HG02884 (cell line): ENCODE measurements around the gene GPX3.

Experiments
- ATAC-seq: cut with Tn5 transposase; IDR thresholded peaks from one replicate; pipeline ENCODE4 v1.9.1; 2021; ENCODE audit warnings: mild to moderate bottlenecking, moderate library complexity; ENCODE audit not compliant: unreplicated experiment

The GPX3 gene

GRCh38 chr5:151012862-151013261, 7.5 kb upstream of the GPX3 start:
- no peak for ATAC-seq

- ATAC-seq: no peak
Measured at GRCh38 chr5:151014680-151015343, 5.6 kb upstream of the GPX3 start.

DNA sequence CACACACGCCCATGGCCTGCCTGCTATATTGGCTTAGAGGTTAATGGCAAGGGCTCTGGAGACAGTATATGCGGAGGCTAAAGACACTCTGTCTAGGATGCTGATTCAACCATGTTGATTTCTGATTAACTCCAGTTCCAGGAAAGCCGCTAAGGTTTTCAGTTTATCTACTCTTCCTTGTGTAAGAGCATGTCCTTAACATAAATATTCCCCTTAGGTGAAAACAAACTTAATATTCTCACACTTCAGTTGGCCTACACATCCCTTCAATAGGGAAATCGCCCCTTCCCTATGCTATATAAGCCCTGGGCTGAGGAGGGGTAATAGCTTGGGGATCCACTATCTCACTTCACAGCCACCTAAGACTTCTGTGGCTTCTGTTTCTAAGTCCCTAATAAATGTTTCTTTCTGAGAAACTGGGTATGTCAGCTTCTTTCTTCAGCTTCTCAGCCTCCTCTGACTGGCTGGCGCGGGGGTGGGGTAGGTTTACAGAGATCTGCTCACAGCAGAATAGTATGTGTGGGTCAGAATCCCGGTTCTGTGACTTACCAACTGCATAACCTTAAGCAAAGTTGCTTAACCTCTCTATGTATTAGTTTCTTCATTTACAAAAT, 4.3 kb upstream of the GPX3 start:
- ATAC-seq: no peak

- no peak for ATAC-seq
Measured at GRCh38 chr5:151016700-151017099, 3.7 kb upstream of the GPX3 start.

GRCh38 chr5:151017897-151018296, 2.5 kb upstream of the GPX3 start:
- no peak for ATAC-seq

- no peak for ATAC-seq
Measured at GRCh38 chr5:151018846-151019245, 1.5 kb upstream of the GPX3 start.

GRCh38 chr5:151019331-151019730, 1.1 kb upstream of the GPX3 start:
- no peak for ATAC-seq

DNA sequence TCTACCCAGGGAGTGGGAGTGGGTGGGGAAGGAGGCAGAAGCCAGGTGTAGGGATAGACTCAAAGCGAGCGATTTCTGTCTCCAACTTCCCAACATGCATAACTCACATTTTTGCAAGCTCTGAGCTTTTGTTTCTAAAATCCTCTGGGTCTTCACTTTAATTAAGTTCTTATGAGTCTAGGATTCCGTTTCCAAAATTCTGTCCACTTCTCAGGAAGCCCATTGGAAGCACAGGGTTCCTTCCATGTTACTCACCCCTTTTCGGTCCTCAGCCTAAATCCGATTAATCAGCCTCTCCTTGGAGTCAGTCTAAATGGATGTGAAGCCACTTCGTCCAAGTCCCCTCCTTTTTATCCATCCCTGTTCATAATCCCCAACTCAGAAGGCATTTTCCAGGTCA, 1.4 kb downstream of the GPX3 start:
- no peak for ATAC-seq

DNA sequence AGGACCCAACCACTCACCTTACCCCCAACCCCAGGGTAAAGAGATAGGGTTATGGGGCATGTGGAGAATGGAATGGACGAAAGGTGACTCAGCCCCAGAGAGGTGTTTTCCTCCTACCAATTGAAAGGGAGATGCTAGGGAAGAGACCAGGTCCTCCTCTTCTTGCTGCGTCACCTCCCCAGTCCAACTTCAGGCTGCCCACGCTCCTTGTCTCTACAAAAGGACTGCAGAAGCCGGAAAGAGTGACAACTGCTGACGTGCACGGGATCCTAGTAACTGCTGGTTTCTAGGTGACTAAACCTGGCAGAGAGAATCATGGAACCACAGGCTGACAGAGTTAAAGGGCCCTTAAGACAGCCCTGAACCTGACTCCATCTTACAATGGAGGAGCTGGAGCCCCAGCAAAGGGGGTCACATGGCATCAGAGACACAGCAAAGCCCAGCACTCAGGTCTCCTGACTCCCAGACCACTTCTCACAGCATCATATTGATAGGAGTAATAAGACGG, 2.2 kb downstream of the GPX3 start:
- no peak for ATAC-seq

DNA sequence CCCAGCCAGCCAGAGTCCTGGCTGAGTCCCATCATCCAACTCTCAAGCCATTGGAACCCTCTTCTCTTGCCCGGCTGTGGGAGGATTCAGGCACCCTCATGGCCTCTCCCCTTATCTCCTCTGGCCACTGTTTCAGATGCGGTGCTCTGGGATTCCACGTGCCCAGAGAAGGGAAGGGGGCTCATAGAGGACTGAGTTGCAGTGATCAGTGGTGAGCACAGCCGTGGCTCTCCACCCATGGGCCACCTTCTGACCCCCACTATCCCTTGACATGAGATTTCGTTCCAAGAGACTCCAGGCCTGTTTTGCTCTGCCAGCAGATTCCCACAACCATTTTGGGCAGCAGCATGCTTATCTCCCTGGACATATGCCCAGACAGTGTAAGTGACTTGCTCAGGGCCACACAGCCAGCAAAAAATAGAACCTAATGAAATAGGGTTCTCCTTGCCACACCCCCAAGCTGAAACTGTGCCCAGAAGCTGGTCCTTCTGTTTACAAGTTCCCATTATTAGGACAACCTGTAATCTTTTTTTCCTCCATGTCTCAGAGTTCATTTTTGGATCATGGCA, 2.7 kb downstream of the GPX3 start:
- no peak for ATAC-seq

GRCh38 chr5:151023651-151024050, 3.3 kb downstream of the GPX3 start:
- ATAC-seq: no peak

DNA sequence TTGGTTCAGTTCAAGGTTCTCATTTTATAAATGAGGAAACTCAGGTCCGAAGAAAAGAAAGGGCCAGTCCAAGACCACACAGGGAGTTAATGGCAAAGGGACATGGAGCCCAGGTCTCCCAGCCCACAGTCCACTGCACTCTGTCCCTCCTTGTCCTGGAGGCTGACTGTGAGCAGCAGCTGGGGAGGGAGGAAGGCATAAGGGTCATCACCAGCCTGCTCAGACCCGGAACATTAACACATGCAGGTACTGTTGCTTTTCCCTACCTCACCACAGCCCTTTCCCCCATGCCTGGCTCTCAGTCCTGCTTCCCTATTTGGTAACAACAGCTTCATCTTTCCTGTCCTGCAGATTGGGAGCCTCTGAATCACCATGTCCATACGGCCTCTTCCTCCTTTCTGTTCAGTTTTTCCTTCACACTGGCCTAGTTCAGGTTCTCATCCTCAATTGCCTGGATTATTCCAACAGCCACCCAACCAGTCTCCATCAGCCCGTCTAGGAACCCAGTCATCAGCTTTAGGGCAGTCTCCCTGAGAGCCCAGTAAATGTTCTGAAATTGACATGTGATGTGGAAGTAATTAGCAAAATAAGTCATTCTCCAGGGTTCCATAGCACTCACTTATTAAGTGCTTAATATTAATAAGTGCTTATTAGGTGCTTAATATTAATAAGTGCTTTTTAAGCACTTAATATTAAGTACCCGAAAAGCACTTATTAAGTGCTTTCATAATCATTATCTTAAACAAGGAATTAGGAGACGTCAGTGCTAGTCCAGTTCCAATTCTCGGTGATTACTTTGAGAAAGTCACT, 4.3 kb downstream of the GPX3 start:
- no peak for ATAC-seq

GRCh38 chr5:151025250-151025606, 4.8 kb downstream of the GPX3 start:
- no peak for ATAC-seq

GRCh38 chr5:151026088-151026487, 5.7 kb downstream of the GPX3 start:
- no peak for ATAC-seq

- ATAC-seq: no peak
Measured at GRCh38 chr5:151026679-151027078, 6.3 kb downstream of the GPX3 start.

GRCh38 chr5:151027961-151028479, 7.6 kb downstream of the GPX3 start:
- no peak for ATAC-seq

- no peak for ATAC-seq
Measured at GRCh38 chr5:151028717-151029116, 8.3 kb downstream of the GPX3 start.

- ATAC-seq: no peak
Measured at GRCh38 chr5:151029179-151030055, 9.0 kb downstream of the GPX3 start.

DNA sequence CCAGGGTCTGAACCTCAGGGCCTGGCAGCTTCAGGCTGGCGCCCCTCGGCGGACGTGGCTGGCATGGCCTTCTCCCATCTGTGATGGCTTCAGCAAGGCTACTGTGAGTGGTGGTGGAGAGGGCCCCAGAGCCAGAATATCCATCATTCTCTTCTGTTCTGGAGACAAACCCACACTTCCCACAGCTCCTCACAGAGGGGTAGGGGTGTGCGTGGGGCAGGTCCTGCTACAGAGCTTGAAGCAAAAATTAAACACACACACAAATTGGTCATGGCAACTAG, 9.6 kb downstream of the GPX3 start:
- no peak for ATAC-seq

DNA sequence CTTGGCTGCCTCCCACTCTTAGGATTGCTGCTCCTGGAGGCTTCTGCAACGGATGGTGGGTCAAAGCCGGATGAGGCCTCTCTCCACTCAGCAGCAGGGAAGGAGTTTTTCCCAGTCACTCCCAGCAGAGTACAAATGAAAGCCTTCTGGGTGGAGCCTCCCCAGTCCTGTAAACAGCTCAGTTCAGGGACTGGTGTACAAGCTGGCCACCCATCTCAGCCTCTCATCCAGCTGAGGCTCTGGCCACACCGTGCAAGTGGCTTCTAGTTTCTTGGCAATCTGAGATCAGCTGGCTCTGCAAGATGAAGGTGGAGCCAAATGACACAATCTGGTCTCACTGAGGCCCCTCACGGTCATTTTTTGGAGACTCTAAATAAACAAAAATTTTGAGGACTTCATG, 10.0 kb downstream of the GPX3 start:
- no peak for ATAC-seq

GRCh38 chr5:151031554-151031953, 11.2 kb downstream of the GPX3 start:
- ATAC-seq: no peak
